Suprapubic skin (tissue), 4 donors: Measurements from ENCODE around the gene SNX2. TPM values are rescaled to one million over a fixed set of nuclear protein-coding genes. Genes with fewer than 3 reads are reported as not detected.

Source experiments
- DNase-seq, 2 donors: peaks; one replicate each; pipeline ENCODE4 v3.0.0-alpha.2; 2019; ENCODE audit warnings: low spot score in 2 of 2
- H3K27ac ChIP-seq: fragments of 200-600 bp; sonication (generic); one replicate; pipeline ENCODE4 v1.5.1; 2019
- H3K27me3 ChIP-seq: fragments of 200-600 bp; sonication (generic); one replicate; pipeline ENCODE4 v1.5.1; 2019
- H3K36me3 ChIP-seq: fragments of 200-600 bp; sonication (generic); one replicate; pipeline ENCODE4 v1.5.1; 2019
- H3K4me1 ChIP-seq: fragments of 200-600 bp; sonication (generic); one replicate; pipeline ENCODE4 v1.5.1; 2019
- H3K4me3 ChIP-seq: fragments of 200-600 bp; sonication (generic); one replicate; pipeline ENCODE4 v1.5.1; 2019; ENCODE audit warnings: mild to moderate bottlenecking
- H3K9me3 ChIP-seq: fragments of 200-600 bp; sonication (generic); one replicate; pipeline ENCODE4 v1.5.1; 2019
- EP300 ChIP-seq: sonication (generic); formaldehyde crosslinking; IDR thresholded peaks from one replicate; pipeline ENCODE4 v1.6.1; 2017; ENCODE audit warnings: antibody characterized with exemption
- POLR2A ChIP-seq, 2 donors: fragments of 450-650 bp; IDR thresholded peaks; one replicate each; pipeline ENCODE4 v1.6.1; 2017; ENCODE audit warnings: antibody characterized with exemption in 2 of 2, mild to moderate bottlenecking in 2 of 2, moderate library complexity in 2 of 2
- POLR2AphosphoS5 ChIP-seq, 3 donors: sonication (generic); formaldehyde crosslinking; IDR thresholded peaks; one replicate each; pipeline ENCODE4 v1.6.1; 2017; ENCODE audit warnings: antibody characterized with exemption in 3 of 3
- WGBS: methylation state at CpG from one replicate; pipeline ENCODE4 v1.1.5; 2018; 5-methylcytosine and 5-hydroxymethylcytosine counted together
- total RNA-seq, 4 donors: library from RNA; depleted of rRNA; stranded (reverse); fragments of >200 nt; gene quantifications; one replicate each; pipeline ENCODE4 v1.1.0, GENCODE V29; 2016
- TF ChIP-seq, protein P1 (sequence below), 2 donors: fragments of 200-600 bp in 1 of 2; fragments of 450-650 bp in 1 of 2; sonication (generic) in 1 of 2; IDR thresholded peaks; one replicate each; pipeline ENCODE4 v1.5.1; 2016 to 2019; ENCODE audit warnings: antibody characterized with exemption in 2 of 2, mild to moderate bottlenecking in 1 of 2, moderate library complexity in 1 of 2

The SNX2 gene
- total RNA-seq, 4 donors from 2014 or later = 33.8 to 60.3 (median 45.4) TPM

DNA sequence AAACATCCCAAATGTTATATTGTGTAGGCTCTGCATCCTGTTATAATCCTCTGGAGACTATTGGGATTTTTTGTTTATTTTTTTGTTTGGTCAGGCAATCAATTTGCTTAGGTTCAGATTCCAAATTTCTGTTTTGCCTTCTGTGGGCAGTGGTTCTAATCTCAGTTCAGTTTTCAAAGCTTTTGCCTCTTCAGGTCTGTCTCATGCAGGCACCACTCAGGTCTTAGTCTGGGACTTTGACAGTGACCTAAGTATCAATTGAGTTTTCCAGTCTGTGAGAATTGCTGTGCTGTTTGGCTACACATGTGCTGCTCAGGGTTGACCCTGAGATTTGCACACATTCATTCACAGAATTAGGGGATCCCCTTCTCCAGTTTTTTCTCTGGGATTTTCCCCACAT, 14.1 kb downstream of the SNX2 start:
- no peak for TF ChIP-seq POLR2AphosphoS5 (IDR thresholded peaks at IDR 0.05)
- no peak for TF ChIP-seq EP300
- TF ChIP-seq, protein P1, sequence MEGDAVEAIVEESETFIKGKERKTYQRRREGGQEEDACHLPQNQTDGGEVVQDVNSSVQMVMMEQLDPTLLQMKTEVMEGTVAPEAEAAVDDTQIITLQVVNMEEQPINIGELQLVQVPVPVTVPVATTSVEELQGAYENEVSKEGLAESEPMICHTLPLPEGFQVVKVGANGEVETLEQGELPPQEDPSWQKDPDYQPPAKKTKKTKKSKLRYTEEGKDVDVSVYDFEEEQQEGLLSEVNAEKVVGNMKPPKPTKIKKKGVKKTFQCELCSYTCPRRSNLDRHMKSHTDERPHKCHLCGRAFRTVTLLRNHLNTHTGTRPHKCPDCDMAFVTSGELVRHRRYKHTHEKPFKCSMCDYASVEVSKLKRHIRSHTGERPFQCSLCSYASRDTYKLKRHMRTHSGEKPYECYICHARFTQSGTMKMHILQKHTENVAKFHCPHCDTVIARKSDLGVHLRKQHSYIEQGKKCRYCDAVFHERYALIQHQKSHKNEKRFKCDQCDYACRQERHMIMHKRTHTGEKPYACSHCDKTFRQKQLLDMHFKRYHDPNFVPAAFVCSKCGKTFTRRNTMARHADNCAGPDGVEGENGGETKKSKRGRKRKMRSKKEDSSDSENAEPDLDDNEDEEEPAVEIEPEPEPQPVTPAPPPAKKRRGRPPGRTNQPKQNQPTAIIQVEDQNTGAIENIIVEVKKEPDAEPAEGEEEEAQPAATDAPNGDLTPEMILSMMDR (IDR thresholded peaks at IDR 0.05) = no peak
- no peak for TF ChIP-seq POLR2A (IDR thresholded peaks at IDR 0.05)
- Histone ChIP-seq H3K36me3 (peaks cover 4% of the 10 kb centered on the region), H3K9me3 (peaks cover 7% of the 10 kb centered on the region), H3K4me3 (no peak overlapping the region), H3K4me1 (no peaks in the 10 kb centered on the region), H3K27ac (no peak overlapping the region), H3K27me3 (no peaks in the 10 kb centered on the region)
- DNase-seq = no peak

DNA sequence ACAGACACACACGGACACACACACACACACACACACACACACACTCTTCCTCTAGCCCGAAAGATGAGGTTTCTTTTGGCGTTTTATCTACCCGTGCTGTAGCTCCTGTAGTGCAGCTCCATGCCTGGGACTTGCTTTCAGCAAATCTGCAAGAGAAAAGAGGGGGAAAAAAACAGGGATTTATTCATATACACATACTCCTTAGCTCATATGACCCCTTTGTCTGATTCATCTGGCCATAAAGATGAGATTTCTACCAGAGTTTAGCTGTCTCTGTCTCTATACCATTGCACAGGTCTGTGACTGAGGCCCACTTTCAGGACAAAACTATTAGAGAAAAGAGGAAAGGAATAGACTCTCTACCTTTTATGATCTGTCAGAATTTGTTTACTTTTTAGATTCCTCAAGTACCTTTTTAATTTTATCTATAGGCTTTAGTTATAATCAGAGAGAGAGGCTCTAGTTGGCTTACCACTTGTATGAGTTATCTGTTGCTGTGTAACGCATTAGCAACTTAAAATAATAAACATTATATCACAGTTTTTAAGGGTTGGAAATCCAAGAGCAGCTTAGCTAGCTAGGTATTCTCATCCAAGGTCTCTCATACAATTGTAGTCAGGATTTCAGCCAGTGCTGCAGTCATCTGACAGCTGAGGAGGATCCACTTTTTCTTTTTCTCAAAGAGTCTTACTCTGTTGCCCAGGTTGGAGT, 14.7 kb downstream of the SNX2 start:
- Histone ChIP-seq H3K36me3 (peaks cover 4% of the 10 kb centered on the region), H3K27ac (no peak overlapping the region), H3K27me3 (no peaks in the 10 kb centered on the region), H3K9me3 (peaks cover 7% of the 10 kb centered on the region), H3K4me1 (no peaks in the 10 kb centered on the region), H3K4me3 (no peak overlapping the region)
- DNase-seq = no peak
- TF ChIP-seq, protein P1 (IDR thresholded peaks at IDR 0.05) = no peak
- TF ChIP-seq POLR2AphosphoS5 (IDR thresholded peaks at IDR 0.05) = no peak
- no peak for TF ChIP-seq EP300
- no peak for TF ChIP-seq POLR2A (IDR thresholded peaks at IDR 0.05)
- WGBS = 96% methylated on average over 5 of the region's 5 CpGs

DNA sequence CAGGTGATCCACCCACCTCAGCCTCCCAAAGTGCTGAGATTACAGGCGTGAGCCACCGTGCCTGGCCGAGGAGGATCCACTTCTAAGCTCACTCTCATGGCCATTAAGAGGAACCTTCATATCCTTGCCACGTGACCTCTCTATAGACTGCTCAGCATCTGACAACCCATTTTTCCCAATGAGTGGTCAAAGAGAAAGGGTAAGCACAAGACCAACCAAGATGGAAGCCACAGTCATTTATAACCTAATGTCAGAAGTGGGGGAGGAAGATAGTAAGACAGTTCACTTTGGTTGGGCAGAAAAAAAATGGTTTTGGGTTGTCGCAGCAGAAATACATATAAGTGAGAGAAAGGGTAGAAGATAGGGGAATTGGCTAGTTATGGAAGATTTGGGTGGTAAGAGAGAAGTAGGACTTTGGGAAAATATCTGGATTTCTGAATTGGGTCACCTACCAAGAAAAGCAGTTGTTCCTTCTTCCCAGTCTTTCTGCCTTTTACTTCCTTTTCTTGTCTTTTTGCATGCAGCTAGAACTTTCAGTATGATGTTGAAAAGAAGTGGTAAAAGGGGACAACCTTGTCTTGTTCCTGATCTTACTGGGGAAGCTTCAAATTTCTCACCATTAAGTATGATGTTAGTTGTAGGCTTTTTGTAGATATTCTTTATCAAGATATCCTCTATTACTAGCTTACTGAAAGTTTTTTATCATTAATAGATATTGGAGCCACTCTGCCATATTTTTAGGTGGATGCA, 15.6 kb downstream of the SNX2 start:
- no peaks in the 10 kb centered on the region for H3K9me3 ChIP-seq
- H3K27me3 ChIP-seq = no peaks in the 10 kb centered on the region
- DNase-seq = no peak
- H3K36me3 ChIP-seq = peaks cover 8% of the 10 kb centered on the region
- WGBS = 97% methylated on average over 5 of the region's 5 CpGs
- H3K4me3 ChIP-seq = no peak overlapping the region
- no peaks in the 10 kb centered on the region for H3K4me1 ChIP-seq
- H3K27ac ChIP-seq = no peak overlapping the region
- TF ChIP-seq POLR2AphosphoS5 (IDR thresholded peaks at IDR 0.05) = no peak

DNA sequence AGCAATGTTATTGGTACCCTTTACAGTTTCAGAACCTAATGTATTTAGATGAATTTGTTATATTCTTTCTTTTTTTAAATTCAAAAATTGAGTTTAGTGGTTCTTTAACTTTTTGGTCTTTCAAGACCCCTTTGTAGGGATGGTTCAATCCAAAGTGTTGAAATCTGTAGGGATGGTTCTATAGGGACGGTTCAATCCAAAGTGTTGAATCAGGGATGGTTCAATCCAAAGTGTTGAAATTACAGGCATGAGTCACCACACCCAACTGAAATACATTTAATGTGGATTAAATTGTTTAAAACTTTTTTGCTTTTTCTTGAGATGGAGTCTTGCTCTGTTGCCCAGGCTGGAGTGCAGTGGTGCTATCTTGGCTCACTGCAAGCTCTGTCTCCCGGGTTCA, 30.6 kb downstream of the SNX2 start:
- no peak for DNase-seq
- Histone ChIP-seq H3K27me3 (no peaks in the 10 kb centered on the region), H3K4me3 (no peak overlapping the region), H3K4me1 (no peaks in the 10 kb centered on the region), H3K36me3 (peaks cover 65% of the 10 kb centered on the region), H3K9me3 (no peaks in the 10 kb centered on the region), H3K27ac (no peak overlapping the region)
- TF ChIP-seq POLR2AphosphoS5 (IDR thresholded peaks at IDR 0.05) (no peak), EP300 (no peak), POLR2A (IDR thresholded peaks at IDR 0.05) (no peak)
- TF ChIP-seq, protein P1 (IDR thresholded peaks at IDR 0.05) = no peak
- 95% methylated on average over 2 of the region's 2 CpGs for WGBS

DNA sequence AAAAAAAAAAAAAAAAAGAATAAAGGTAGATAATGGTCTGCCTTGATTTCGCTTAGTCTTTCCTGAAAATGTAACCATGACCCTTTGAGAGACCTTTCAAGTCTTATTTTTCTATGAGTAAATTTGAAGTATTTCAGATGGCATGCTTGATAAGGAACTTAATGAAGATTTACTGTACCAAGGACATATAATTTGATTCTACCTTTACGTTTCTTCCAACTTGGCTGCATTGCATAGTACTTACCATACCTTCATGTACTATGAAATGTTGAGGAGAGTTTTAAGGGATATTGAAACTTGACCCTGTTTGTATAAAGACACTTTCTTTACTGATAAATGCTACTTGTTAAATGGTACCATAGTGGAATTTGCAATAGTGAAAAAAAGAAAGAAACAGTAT, 35.5 kb downstream of the SNX2 start:
- H3K27ac ChIP-seq = no peak overlapping the region
- WGBS = 78% methylated on average over 2 of the region's 2 CpGs
- H3K36me3 ChIP-seq = peaks cover 31% of the 10 kb centered on the region
- no peaks in the 10 kb centered on the region for H3K9me3 ChIP-seq
- DNase-seq = no peak
- no peaks in the 10 kb centered on the region for H3K27me3 ChIP-seq
- TF ChIP-seq, protein P1 (IDR thresholded peaks at IDR 0.05) = no peak
- no peak for TF ChIP-seq EP300
- TF ChIP-seq POLR2A (IDR thresholded peaks at IDR 0.05) = no peak
- no peak for TF ChIP-seq POLR2AphosphoS5 (IDR thresholded peaks at IDR 0.05)
- no peaks in the 10 kb centered on the region for H3K4me1 ChIP-seq
- H3K4me3 ChIP-seq = no peak overlapping the region
